Stimulated activated CD8-positive, alpha-beta memory T cell treated with anti-CD3 and anti-CD28 coated beads, Interleukin-7, amount 100 ng/mL, for 4 hours (primary cell): Measurements from ENCODE around the gene COL5A1.

ENCODE experiments used
- DNase-seq, 2 donors: peaks; one replicate each; pipeline ENCODE4 v3.0.0-alpha.2; 2020; ENCODE audit warnings: low read depth in 2 of 2

COL5A1 gene

GRCh38 chr9:134641173-134641989, at the start of gene COL5A1:
Gene COL5A1, plus strand, starts transcription at chr9:134641803. Its CDS starts 385 bp downstream, at chr9:134642188.
- peak; percentile 3 to 30 for DNase-seq

GRCh38 chr9:134592018-134592818, 49.4 kb upstream of the COL5A1 start:
- no peak for DNase-seq

GRCh38 chr9:134592819-134593200, 48.8 kb upstream of the COL5A1 start:
- no peak for DNase-seq

- no peak for DNase-seq
Measured at GRCh38 chr9:134593286-134594077, 48.1 kb upstream of the COL5A1 start.

- no peak for DNase-seq
Measured at GRCh38 chr9:134594078-134594941, 47.3 kb upstream of the COL5A1 start.

GRCh38 chr9:134595014-134595413, 46.6 kb upstream of the COL5A1 start:
- DNase-seq, result no peak

GRCh38 chr9:134597041-134597913, 44.3 kb upstream of the COL5A1 start:
- no peak for DNase-seq

GRCh38 chr9:134597957-134598883, 43.4 kb upstream of the COL5A1 start:
- DNase-seq, result no peak

GRCh38 chr9:134598884-134599245, 42.7 kb upstream of the COL5A1 start:
- DNase-seq, result no peak

- no peak for DNase-seq
Measured at GRCh38 chr9:134600371-134600770, 41.2 kb upstream of the COL5A1 start.

- DNase-seq, result no peak
Measured at GRCh38 chr9:134600836-134601638, 40.6 kb upstream of the COL5A1 start.

GRCh38 chr9:134601764-134602163, 39.8 kb upstream of the COL5A1 start:
- no peak for DNase-seq

GRCh38 chr9:134602547-134603362, 38.8 kb upstream of the COL5A1 start:
- DNase-seq, result no peak

GRCh38 chr9:134604834-134605233, 36.8 kb upstream of the COL5A1 start:
- no peak for DNase-seq

GRCh38 chr9:134605351-134605965, 36.1 kb upstream of the COL5A1 start:
- no peak for DNase-seq

GRCh38 chr9:134605966-134606357, 35.6 kb upstream of the COL5A1 start:
- no peak for DNase-seq
